Activated naive CD4-positive, alpha-beta T cell treated with anti-CD3 and anti-CD28 coated beads, Interleukin-2, amount 50 U/mL, for 16 hours (primary cell): Measurements from ENCODE around the gene QRICH2.
"Not testable (repeated sequence)": the region's sequence is repeated elsewhere in the genome, so short reads cannot be mapped to it uniquely, and the experiment has no call there.

Experiments used
- DNase-seq: peaks from one replicate; pipeline ENCODE4 v3.0.0-alpha.2; 2020

QRICH2 gene

DNA sequence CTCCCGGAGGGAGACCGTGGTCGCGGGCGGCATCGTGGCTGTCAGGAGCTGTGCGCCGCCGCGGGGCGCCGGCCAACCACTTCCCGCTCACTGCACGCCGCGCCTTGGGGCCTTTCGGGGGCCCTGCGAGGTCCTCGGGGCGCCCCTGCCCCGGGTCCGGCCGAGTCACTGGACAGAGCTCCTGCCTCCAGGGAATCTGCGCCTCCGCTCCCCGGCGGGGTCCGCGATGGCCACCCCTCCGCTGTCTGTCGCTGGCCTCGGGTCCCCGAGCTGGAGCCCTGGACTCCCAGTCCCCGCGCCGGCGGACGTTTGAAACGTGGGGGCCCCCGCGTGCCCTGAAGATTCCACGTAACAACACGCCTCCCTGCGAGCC, at the start of gene QRICH2:
QRICH2 (minus strand) TSS at position 311 of the 373 bp plus-strand sequence; CDS start at position 33, 278 bp downstream.
- DNase-seq: no peak

GRCh38 chr17:76357597-76358158, 49.6 kb upstream of the QRICH2 start:
- DNase-seq: no peak

DNA sequence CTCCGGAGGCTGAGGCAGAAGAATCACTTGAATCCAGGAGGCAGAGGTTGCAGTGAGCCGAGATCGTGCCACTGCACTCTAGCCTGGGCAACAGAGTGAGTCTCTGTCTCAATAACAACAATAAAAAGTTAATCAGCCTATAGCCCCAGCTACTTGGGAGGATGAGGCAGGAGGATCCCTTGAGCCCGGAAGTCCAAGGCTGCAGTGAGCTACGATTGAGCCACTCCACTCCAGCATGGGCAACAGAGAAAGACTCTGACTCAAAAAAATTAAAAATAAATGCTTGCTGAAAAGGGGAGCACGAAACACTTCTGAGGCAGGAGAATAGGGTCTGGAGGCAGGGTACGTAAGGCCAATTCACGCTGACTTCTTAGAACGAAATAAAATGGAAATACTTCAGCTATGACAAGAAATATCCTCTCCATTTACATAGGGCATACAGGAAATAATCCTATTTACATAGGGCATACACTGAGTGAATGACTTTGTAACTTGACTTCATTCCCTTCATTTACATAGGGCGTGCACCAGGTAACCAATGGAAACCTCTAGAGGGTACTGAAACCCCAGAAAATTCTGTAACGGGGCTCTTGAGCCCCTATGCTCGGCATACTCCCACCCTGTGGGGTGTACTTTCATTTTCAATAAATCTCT, 48.9 kb upstream of the QRICH2 start:
- DNase-seq: no peak

DNA sequence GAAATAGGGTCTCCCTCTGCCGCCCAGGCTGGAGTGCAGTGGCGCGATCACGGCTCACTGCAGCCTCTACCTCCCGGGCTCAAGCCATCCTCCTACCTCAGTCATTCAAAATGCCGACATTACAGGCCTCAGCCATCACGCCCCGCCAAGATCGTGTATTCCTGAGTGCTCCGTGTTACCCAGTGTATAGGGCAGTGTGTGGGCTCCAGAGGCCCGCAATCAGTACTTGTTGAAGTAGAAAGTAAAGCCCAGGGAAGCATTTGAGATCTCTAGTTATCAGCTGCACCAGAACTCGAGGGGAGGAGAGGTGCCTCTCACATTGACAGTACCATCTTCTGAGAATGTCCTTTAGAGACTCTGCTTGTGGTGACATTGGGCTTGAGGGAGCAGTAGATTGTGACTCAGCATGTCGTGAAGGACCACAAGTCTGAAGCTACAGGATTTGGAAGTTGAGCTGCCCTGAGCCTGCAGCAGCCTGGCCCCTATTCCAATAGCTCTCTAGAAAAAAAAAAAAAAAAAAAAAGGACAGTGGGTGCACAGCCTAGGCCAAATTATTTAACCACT, 46.8 kb upstream of the QRICH2 start:
- DNase-seq: no peak

- DNase-seq: no peak
These were observed 46.2 kb upstream of the QRICH2 start for GRCh38 chr17:76354317-76354729.

- peak; percentile 83 for DNase-seq
These were observed 45.7 kb upstream of the QRICH2 start, which contains the start of gene PRPSAP1 for GRCh38 chr17:76353599-76354316. Gene PRPSAP1, minus strand, starts transcription at chr17:76353916. Its CDS starts 213 bp downstream, at chr17:76353703.

DNA sequence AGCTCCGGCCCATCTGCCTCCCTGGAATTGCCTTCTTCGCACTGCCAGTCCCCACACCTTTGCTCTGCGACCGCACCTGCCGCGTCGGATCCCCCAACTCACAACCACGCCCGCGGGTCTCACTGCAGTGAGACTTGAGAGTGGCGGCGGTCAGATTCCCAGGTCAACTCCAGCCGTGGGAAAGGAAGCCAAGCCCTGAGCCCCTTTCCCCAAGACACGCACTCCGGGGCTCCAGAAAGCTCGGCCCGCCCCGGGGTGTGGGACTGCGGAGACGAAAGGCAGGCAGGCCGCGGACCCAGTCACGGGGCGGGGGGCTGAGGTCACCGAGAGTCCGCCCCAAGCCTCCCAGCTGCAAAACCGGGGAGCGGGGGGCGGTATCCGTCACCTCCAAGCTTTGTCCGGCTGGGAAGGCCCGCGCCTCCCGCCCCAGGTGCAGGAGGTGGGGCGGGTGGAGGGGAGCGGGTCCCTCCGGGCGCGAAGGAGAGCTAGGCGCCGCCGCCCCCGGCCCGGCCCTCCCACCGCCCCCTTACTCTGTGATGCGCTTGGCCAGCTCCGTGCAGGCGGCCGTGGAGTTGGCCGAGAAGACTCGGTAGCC, 45.0 kb upstream of the QRICH2 start:
- DNase-seq: no peak

DNA sequence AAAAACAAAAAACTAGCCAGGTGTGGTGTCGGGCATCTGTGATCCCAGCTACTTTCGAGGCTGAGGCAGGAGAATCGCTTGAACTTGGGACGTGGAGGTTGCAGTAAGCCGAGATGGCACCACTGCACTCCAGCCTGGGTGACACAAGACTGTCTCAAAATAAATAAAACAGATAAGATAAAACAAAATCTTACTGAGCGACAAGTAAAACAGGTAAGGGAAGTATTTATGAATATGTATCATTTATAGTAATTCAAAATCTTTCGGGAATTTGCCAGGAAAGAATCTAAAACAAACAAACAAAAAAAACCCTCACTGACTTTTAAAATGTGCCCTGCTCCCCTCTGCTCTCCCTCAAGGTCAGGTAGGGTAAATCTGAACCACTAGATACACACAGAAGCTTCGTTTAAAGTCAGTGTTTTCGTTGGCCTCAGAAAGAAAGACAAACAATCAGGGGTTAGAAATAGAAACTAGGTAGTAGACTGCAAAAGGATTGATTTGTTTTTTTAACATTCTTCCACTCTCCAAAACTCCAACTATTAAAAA, 43.5 kb upstream of the QRICH2 start:
- DNase-seq: no peak

GRCh38 chr17:76350463-76350862, 42.4 kb upstream of the QRICH2 start:
- DNase-seq: no peak

DNA sequence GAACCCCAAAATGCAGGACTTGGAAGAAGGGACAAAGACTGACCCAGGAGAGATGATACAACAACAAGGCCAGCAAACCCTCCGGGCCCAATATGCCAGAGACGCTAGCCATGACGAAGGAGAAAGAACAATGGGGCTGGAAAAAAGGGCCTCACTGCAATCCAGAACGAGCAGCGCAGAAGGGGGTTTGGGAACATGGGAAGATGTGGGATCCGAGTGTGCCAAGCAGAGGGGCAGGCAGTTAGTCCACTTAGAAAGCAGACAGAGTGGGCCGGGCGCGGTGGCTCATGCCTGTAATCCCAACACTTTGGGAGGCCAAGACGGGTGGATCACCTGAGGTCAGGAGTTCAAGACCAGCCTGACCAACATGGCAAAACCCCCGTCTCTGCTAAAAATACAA, 38.9 kb upstream of the QRICH2 start:
- DNase-seq: not testable (repeated sequence)

GRCh38 chr17:76345377-76345974, 37.4 kb upstream of the QRICH2 start:
- DNase-seq: no peak

GRCh38 chr17:76343106-76343505, 35.0 kb upstream of the QRICH2 start:
- no peak for DNase-seq

GRCh38 chr17:76341301-76341700, 33.2 kb upstream of the QRICH2 start:
- no peak for DNase-seq

- DNase-seq: no peak
These were observed 29.3 kb upstream of the QRICH2 start for GRCh38 chr17:76337413-76337777.

GRCh38 chr17:76336756-76337412, 28.8 kb upstream of the QRICH2 start:
- no peak for DNase-seq

DNA sequence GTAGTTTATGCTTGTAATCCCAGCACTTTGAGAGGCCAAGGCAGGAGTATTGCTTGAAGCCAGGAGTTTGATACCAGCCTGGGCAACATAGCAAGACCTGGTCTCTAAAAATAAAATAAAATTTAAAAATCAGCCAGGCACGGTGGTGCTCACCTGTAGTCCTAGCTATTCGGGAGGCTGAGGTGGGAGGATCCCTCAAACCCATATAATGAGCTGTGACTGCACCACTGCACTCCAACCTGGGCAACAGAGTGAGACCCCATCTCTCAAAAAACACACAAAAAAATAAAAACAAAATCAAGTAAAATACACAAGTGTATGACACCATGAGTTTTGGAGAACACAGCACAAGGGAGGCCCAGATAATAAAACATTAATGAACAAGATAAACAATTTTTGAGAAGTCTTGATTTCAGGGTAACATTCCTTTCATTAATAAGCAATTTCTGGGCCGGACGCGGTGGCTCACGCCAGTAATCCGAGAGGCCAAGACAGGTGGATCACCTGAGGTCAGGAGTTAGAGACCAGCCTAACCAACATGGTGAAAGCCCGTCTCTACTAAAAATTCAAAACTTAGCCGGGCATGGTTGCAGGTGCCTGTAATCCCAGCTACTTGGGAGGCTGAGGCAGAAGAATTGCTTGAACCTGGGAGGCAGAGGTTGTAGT, 27.8 kb upstream of the QRICH2 start:
- no peak for DNase-seq

- no peak for DNase-seq
These were observed 25.8 kb upstream of the QRICH2 start for GRCh38 chr17:76333673-76334505.

- DNase-seq: no peak
These were observed 23.0 kb upstream of the QRICH2 start for GRCh38 chr17:76331083-76331482.

- DNase-seq: no peak
These were observed 21.6 kb upstream of the QRICH2 start for GRCh38 chr17:76329664-76330063.

GRCh38 chr17:76327696-76328095, 19.6 kb upstream of the QRICH2 start:
- no peak for DNase-seq

DNA sequence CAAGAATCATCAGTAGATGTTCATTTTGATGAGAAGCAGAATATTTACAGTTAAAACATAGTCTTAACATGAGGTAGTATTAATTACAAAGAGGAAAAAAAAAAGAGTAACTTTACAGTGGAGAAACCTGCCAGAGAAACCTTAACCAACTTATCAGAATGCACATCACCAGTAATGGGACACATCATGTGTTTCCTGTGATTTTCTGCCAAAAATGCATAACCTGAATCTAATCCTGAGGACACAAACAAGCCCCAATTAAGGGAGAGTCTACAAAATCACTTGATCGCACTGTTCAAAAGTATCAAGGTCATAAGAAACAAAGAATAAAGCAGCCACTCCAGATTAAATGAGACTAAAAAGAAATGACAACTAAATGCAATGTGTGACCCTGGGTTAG, 18.2 kb upstream of the QRICH2 start:
- DNase-seq: no peak
